Measurements from ENCODE around the gene ETFBKMT. TPM values are rescaled to one million over a fixed set of nuclear protein-coding genes. Genes with fewer than 3 reads are reported as not detected.
"Not testable (repeated sequence)": the region's sequence is repeated elsewhere in the genome, so short reads cannot be mapped to it uniquely, and the experiment has no call there.

The ETFBKMT gene
- polyA plus RNA-seq, 1 of the 3 experiments (the other 2 are of a cell fraction) = 1.6 TPM

- H3K9me3 ChIP-seq; H3K36me3 ChIP-seq (replicated peaks in 1 of 2; ENCODE audit: control insufficient read depth in 1 of 2, insufficient read depth in 2 of 2, low read length in 1 of 2); H3K27ac ChIP-seq (ENCODE audit: low read depth in 2 of 2, low read length in 1 of 2); DNase-seq; H3K9me2 ChIP-seq; H2AFZ ChIP-seq (ENCODE audit: low read depth); H3K79me2 ChIP-seq (ENCODE audit: insufficient read depth); H3K4me3 ChIP-seq (ENCODE audit: low read depth in 2 of 2, low read length in 1 of 2); POLR2A ChIA-PET; H3F3A ChIP-seq (replicated peaks; ENCODE audit: insufficient read depth); H3K4me2 ChIP-seq; H3K27me3 ChIP-seq (ENCODE audit: insufficient read depth); H3K9ac ChIP-seq; H4K20me1 ChIP-seq (ENCODE audit: insufficient read depth): not testable (repeated sequence)
- H3K4me1 ChIP-seq (ENCODE audit: control insufficient read depth in 1 of 2, insufficient read depth in 2 of 2, low read depth in 1 of 2, low read length in 1 of 2) = peaks cover 0 to 16% of the 10 kb centered on the region in 2 experiments; a peak in 1 of 4 replicates
- CTCF ChIA-PET = interaction anchor here (1.3 kb wide), 1 partner anchor 10 kb away, joined by 5 read pairs; the partner anchor contains the start of gene AMN1
- WGBS (ENCODE audit: low lambda C conversion rate) = 83% methylated on average over 4 of the region's 15 CpGs
Measured at GRCh38 chr12:31718542-31719198, 59.2 kb downstream of the ETFBKMT start.

GRCh38 chr12:31722580-31722979 lies 63.1 kb downstream of the ETFBKMT start:
- Histone ChIP-seq H3K9me3 (no peaks in the 10 kb centered on the region), H3F3A (replicated peaks; ENCODE audit: insufficient read depth) (no peaks in the 10 kb centered on the region), H3K4me1 (ENCODE audit: control insufficient read depth in 1 of 2, insufficient read depth in 2 of 2, low read depth in 1 of 2, low read length in 1 of 2) (peaks cover 0 to 18% of the 10 kb centered on the region in 2 experiments; a peak in 1 of 4 replicates), H3K79me2 (ENCODE audit: insufficient read depth) (no peaks in the 10 kb centered on the region), H3K4me2 (no peak overlapping the region), H3K27me3 (ENCODE audit: insufficient read depth) (no peaks in the 10 kb centered on the region), H3K4me3 (ENCODE audit: low read depth in 2 of 2, low read length in 1 of 2) (no peak overlapping the region), H4K20me1 (ENCODE audit: insufficient read depth) (no peaks in the 10 kb centered on the region), H3K9ac (no peak overlapping the region), H2AFZ (ENCODE audit: low read depth) (no peak overlapping the region), H3K27ac (ENCODE audit: low read depth in 2 of 2, low read length in 1 of 2) (peak overlapping the region in 1 of 2 experiments; percentile 96; a peak in 2 of 4 replicates), H3K9me2 (no peaks in the 10 kb centered on the region), H3K36me3 (replicated peaks in 1 of 2; ENCODE audit: control insufficient read depth in 1 of 2, insufficient read depth in 2 of 2, low read length in 1 of 2) (no peaks in the 10 kb centered on the region)
- POLR2A ChIA-PET = no interaction called here
- CTCF ChIA-PET = no interaction called here
- WGBS (ENCODE audit: low lambda C conversion rate) = 100% methylated on average over 2 of the region's 2 CpGs
- TF ChIP-seq MEF2A (IDR thresholded peaks at IDR 0.05; ENCODE audit: borderline replicate concordance, low read depth) (no peak), PBX3 (IDR thresholded peaks at IDR 0.05) (no peak), CHD2 (IDR thresholded peaks at IDR 0.05; ENCODE audit: low read length, partially characterized antibody) (no peak), JUND (IDR thresholded peaks at IDR 0.05) (no peak), SMC3 (IDR thresholded peaks at IDR 0.05; ENCODE audit: low read depth, low read length) (no peak), GABPA (IDR thresholded peaks at IDR 0.05; ENCODE audit: low read depth) (no peak), NRF1 (IDR thresholded peaks at IDR 0.05; ENCODE audit: low read depth, low read length) (no peak)
- no peak for DNase-seq

Other genes with a start within 250 kb of the ETFBKMT start
- gene DENND5B, start 68.6 kb upstream of the ETFBKMT start, polyA plus RNA-seq (2012; rRNA removed) = 5.3 and 9.0 TPM in 2 replicates
- 8.6 and 11.6 TPM in 2 replicates for gene AMN1, start 69.3 kb downstream of the ETFBKMT start, polyA plus RNA-seq (2012; rRNA removed)